Heart left ventricle (tissue), 16 donors: Measurements from ENCODE around the gene GTF2A1. TPM values are rescaled to one million over a fixed set of nuclear protein-coding genes. Genes with fewer than 3 reads are reported as not detected.

Source experiments
- ATAC-seq, 4 donors: fragments of 200-7000 bp; cut with Tn5 transposase; one replicate each; pipeline ENCODE4 v1.9.1; 2020 to 2022; ENCODE audit warnings: moderate library complexity in 4 of 4, mild to moderate bottlenecking in 3 of 4, moderate number of reproducible peaks in 1 of 4
- DNase-seq, 5 donors: peaks; one replicate each; pipeline ENCODE4 v3.0.0-alpha.2; 2020
- H3K27ac ChIP-seq, 12 donors: fragments of 200-600 bp; sonication (generic) in 4 of 12; one replicate each; pipeline versions ENCODE4 v1.5.0 to v1.8.0; 2016 to 2022; ENCODE audit warnings: mild to moderate bottlenecking in 2 of 12
- H3K27me3 ChIP-seq, 9 donors: fragments of 200-600 bp; sonication (generic) in 2 of 9; one replicate each; pipeline versions ENCODE4 v1.5.1 to v1.8.0; 2016 to 2022; ENCODE audit warnings: mild to moderate bottlenecking in 3 of 9
- H3K36me3 ChIP-seq, 9 donors: fragments of 200-600 bp; sonication (generic) in 2 of 9; one replicate each; pipeline versions ENCODE4 v1.5.0 to v1.8.0; 2018 to 2022; ENCODE audit warnings: mild to moderate bottlenecking in 2 of 9
- H3K4me1 ChIP-seq, 12 donors: fragments of 200-600 bp; sonication (generic) in 4 of 12; one replicate each; pipeline versions ENCODE4 v1.5.0 to v1.8.0; 2016 to 2022; ENCODE audit warnings: mild to moderate bottlenecking in 3 of 12
- H3K4me3 ChIP-seq, 12 donors: fragments of 200-600 bp; sonication (generic) in 4 of 12; one replicate each; pipeline versions ENCODE4 v1.5.0 to v1.8.0; 2017 to 2022; ENCODE audit warnings: mild to moderate bottlenecking in 9 of 12, moderate library complexity in 4 of 12
- H3K9me3 ChIP-seq, 12 donors: fragments of 200-600 bp; sonication (generic) in 4 of 12; one replicate each; pipeline versions ENCODE4 v1.5.0 to v1.8.0; 2016 to 2022; ENCODE audit warnings: mild to moderate bottlenecking in 1 of 12
- POLR2A ChIP-seq, 2 donors: fragments of 450-650 bp; IDR thresholded peaks; one replicate each; pipeline ENCODE4 v1.6.1; 2017; ENCODE audit warnings: antibody characterized with exemption in 2 of 2, mild to moderate bottlenecking in 2 of 2, moderate library complexity in 2 of 2
- WGBS, 4 donors: extraction: QIAGEN DNeasy Blood & Tissue Kit in 2 of 4; methylation state at CpG; one replicate each; pipeline versions ENCODE4 v1.1.5 to v1.1.7; 2013 to 2018; 5-methylcytosine and 5-hydroxymethylcytosine counted together
- intact Hi-C, 10 donors: fragments of 100-400 bp; cut with DNase I; formaldehyde crosslinking; loops; one replicate each; pipeline versions ENCODE4 v1.11.1 to v1.14.2; 2022
- polyA plus RNA-seq, 2 donors: library from polyadenylated mRNA; stranded (reverse); fragments of 200-250 nt; gene quantifications; one replicate each; pipeline ENCODE4 v1.2.3, GENCODE V29; 2013
- total RNA-seq, 9 donors: library from RNA; depleted of rRNA in 2 of 9; stranded (reverse); fragments of >200 nt in 2 of 9; fragmentation: NEBNext Ultra II Directional in 3 of 9; extraction: Animal tissue kit (Norgen Biotek cat#: 25700) in 3 of 9; gene quantifications; one replicate each; pipeline versions ENCODE4 v1.1.0 to v1.2.4, GENCODE V29; 2016 to 2023
- TF ChIP-seq, protein P1 (sequence below), 12 donors: fragments of 200-600 bp; sonication (generic) in 4 of 12; IDR thresholded peaks; one replicate each; pipeline versions ENCODE4 v1.5.0 to v1.8.0; 2018 to 2022; ENCODE audit warnings: antibody characterized with exemption in 12 of 12, mild to moderate bottlenecking in 5 of 12
- donor health status: ischemic (EF 13 %, LVEDD 7.1; RV severe dilation, severe dysfunction).
- donor health status: healthy with polysubstance abuse.
- donor health status: DM: no; HTN: yes; CAD: no.
- donor health status: DM: no; HTN: no; CAD: no.
- donor health status: ischemic (EF 25% LVEDD 6.9; RV normal size, moderate dysfunction).
- donor health status: ischemic (EF 25% LVEDD 5.7; RV mildly dilated, moderate dysfunction).
- donor health status: healthy.
- donor health status: DM: yes; HTN: yes; CAD: no.
- donor health status: ischemic (EF 35%, LVEDD 5.7; RV mildly dilated, moderate dysfunction).
- donor health status: nonischemic (EF 11% LVEDD 7.7; RV severe dilation, severe dysfunction).
- donor health status: DM: yes; HTN: yes; CAD: no.
- donor health status: PGD.
- donor health status: ischemic (EF 29% LVEDD 5.4; RV normal size, mild dysfunction).
- donor health status: nonischemic (EF 23%, LVEDD 6.1; RV moderate dilation, normal function).

Gene GTF2A1
- total and polyA plus RNA-seq, 11 donors = 3.4 to 31.3 (median 19.7) TPM

DNA sequence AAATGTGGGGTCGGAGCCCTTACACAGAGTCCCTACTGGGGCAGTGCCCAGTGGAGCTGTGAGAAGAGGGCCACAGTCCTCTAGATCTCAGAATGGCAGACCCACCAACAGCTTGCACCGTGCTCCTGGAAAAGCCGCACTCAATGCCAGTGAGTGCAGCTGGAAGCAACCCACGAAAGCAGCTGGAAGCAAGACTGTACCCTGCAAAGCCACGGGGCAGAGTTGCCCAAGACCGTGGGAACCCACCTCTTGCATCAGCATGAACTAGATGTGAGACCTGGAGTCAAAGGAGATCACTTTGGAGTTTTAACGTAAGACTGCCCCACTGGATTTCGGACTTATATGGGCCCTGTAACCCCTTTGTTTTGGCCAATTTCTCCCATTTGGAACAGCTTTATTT is 12.3 kb downstream of the GTF2A1 start:
- peaks cover 0 to 39% (median 21%) of the 10 kb centered on the region in 12 donors for H3K4me1 ChIP-seq
- H3K9me3 ChIP-seq = no peaks in the 10 kb centered on the region
- H3K27me3 ChIP-seq = no peaks in the 10 kb centered on the region
- H3K4me3 ChIP-seq = no peak overlapping the region
- ATAC-seq (peak in 1 of 4 donors; percentile 20), DNase-seq (no peak)
- H3K36me3 ChIP-seq = peaks cover 0 to 85% (median 53%) of the 10 kb centered on the region in 9 donors
- TF ChIP-seq POLR2A (IDR thresholded peaks at IDR 0.05) = no peak
- TF ChIP-seq, protein P1, sequence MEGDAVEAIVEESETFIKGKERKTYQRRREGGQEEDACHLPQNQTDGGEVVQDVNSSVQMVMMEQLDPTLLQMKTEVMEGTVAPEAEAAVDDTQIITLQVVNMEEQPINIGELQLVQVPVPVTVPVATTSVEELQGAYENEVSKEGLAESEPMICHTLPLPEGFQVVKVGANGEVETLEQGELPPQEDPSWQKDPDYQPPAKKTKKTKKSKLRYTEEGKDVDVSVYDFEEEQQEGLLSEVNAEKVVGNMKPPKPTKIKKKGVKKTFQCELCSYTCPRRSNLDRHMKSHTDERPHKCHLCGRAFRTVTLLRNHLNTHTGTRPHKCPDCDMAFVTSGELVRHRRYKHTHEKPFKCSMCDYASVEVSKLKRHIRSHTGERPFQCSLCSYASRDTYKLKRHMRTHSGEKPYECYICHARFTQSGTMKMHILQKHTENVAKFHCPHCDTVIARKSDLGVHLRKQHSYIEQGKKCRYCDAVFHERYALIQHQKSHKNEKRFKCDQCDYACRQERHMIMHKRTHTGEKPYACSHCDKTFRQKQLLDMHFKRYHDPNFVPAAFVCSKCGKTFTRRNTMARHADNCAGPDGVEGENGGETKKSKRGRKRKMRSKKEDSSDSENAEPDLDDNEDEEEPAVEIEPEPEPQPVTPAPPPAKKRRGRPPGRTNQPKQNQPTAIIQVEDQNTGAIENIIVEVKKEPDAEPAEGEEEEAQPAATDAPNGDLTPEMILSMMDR (IDR thresholded peaks at IDR 0.05) = no peak
- WGBS, 4 donors = 92 to 96% (median 95%) methylated on average over 7 to 8 of the region's 8 CpGs
- intact Hi-C loops = no loop called here
- H3K27ac ChIP-seq = peak overlapping the region in 1 of 12 donors; percentile 73

DNA sequence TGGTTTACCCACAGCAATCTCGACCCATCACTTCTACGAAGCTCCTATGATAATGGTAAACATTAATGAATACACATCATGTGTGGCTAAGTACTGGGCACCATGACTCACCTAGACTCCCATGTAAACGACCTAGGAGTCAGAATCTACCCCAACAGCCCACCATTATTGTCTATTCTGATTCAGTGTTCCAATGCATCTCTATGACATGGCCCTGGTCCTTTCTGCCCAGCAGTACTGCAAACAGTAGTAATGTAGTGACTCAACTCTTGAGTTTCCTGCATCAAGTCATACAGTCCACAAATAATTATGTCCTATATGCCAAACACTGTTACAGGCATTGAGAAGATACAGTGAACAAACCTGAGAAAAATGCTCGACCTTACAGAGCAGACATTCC is 14.6 kb downstream of the GTF2A1 start:
- no peaks in the 10 kb centered on the region for H3K27me3 ChIP-seq
- H3K27ac ChIP-seq = peak overlapping the region in 8 of 12 donors; percentile 9 to 78 (median 60)
- 78 to 87% (median 84%) methylated on average over 4 of the region's 4 CpGs for WGBS, 4 donors
- no peaks in the 10 kb centered on the region for H3K9me3 ChIP-seq
- DNase-seq (no peak), ATAC-seq (peak in 1 of 4 donors; percentile 28)
- intact Hi-C loops = no loop called here
- TF ChIP-seq POLR2A (IDR thresholded peaks at IDR 0.05) = no peak
- TF ChIP-seq, protein P1 (IDR thresholded peaks at IDR 0.05) = no peak
- H3K4me1 ChIP-seq = peaks cover 0 to 28% (median 11%) of the 10 kb centered on the region in 12 donors
- H3K4me3 ChIP-seq = no peak overlapping the region
- H3K36me3 ChIP-seq = peaks cover 0 to 89% (median 62%) of the 10 kb centered on the region in 9 donors

DNA sequence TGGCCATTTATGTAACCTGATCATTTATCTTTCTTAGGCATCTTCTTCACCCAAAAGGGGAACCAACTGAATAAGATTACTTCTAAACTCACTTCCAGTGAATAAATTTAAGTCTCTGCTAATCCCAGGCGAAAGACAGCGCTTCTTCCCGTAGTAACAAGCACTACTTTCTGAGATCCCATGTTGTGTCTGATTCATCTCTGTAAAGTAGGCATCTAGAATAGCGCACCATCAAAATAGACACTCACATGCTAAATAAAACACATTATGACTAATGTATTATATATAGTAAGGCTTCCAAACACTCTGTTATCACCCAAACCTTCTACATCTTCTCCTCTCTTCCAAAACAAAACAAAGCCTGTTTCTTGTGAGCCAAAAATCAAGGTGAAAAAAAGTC is 15.1 kb downstream of the GTF2A1 start:
- H3K36me3 ChIP-seq = peaks cover 0 to 89% (median 67%) of the 10 kb centered on the region in 9 donors
- TF ChIP-seq, protein P1 (IDR thresholded peaks at IDR 0.05) = no peak
- no peak for TF ChIP-seq POLR2A (IDR thresholded peaks at IDR 0.05)
- ATAC-seq (peak; percentile 70 to 89 (median 81)), DNase-seq (no peak)
- intact Hi-C loops = no loop called here
- H3K27ac ChIP-seq = peak overlapping the region in 9 of 12 donors; percentile 9 to 78 (median 61)
- H3K4me1 ChIP-seq = peaks cover 0 to 28% (median 9%) of the 10 kb centered on the region in 12 donors
- WGBS, 4 donors = 57 to 69% (median 63%) methylated on average over 4 of the region's 4 CpGs
- no peak overlapping the region for H3K4me3 ChIP-seq
- H3K9me3 ChIP-seq = no peaks in the 10 kb centered on the region
- no peaks in the 10 kb centered on the region for H3K27me3 ChIP-seq

DNA sequence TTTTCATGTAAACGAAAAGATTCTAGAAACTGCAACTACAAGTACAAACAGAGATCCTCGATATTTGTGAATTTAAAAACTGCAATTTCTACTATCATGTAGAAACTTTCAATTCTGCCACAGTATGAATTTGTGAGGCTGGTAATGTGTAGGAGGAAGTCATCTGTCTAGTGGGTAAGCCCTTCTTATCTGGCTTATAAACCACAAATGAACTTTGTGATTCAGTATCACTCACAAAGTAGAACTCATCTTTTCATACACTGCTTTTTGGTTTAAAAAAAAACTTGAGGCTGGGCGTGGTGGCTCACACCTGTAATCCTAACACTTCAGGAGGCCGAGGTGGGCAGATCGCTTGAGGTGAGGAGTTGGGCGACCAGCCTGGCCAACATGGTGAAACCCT is 20.7 kb downstream of the GTF2A1 start:
- TF ChIP-seq, protein P1 (IDR thresholded peaks at IDR 0.05) = no peak
- no peak for TF ChIP-seq POLR2A (IDR thresholded peaks at IDR 0.05)
- peaks cover 0 to 7% (median 2%) of the 10 kb centered on the region in 12 donors for H3K4me1 ChIP-seq
- H3K4me3 ChIP-seq = no peak overlapping the region
- H3K27ac ChIP-seq = no peak overlapping the region
- WGBS, 4 donors = 93 to 96% (median 95%) methylated on average over 6 of the region's 6 CpGs
- H3K36me3 ChIP-seq = peaks cover 3 to 95% (median 77%) of the 10 kb centered on the region in 9 donors
- no peaks in the 10 kb centered on the region for H3K27me3 ChIP-seq
- intact Hi-C loops = no loop called here
- H3K9me3 ChIP-seq = no peaks in the 10 kb centered on the region
- ATAC-seq (no peak), DNase-seq (no peak)
